HCT116 (cell line): ENCODE data around the gene TCAP. TPM values are rescaled to one million over a fixed set of nuclear protein-coding genes. Genes with fewer than 3 reads are reported as not detected.
A peak's percentile ranks its signal among the peaks of the same experiment; 100 is the strongest.

Experiments
- ATAC-seq: fragments of 200-7000 bp; cut with Tn5 transposase; 2 replicates; pipeline ENCODE4 v1.9.1; 2020; ENCODE audit warnings: mild to moderate bottlenecking, moderate library complexity
- BruUV-seq: library from RNA; stranded (reverse); fragments of 400-500 nt; replicated peaks from 2 replicates; lab custom pipeline; 2021; lab: Mats Ljungman, UMichigan
- CTCF ChIA-PET: fragments of 300-600 bp; sonication (Branson Sonifier 250); formaldehyde crosslinking; loops from one replicate; lab custom pipeline; 2021; ENCODE audit warnings: antibody characterized with exemption; lab: Charles Lee
- POLR2A ChIA-PET: fragments of 300-600, 350-600 bp; sonication (Branson Sonifier 250); formaldehyde crosslinking; loops from one replicate; lab custom pipeline; 2021; ENCODE audit warnings: antibody characterized with exemption; lab: Charles Lee
- RAD21 ChIA-PET, 2 experiments: fragments of 300-600 bp; sonication (Branson Sonifier 250); formaldehyde crosslinking; loops; one replicate each; lab custom pipeline; 2023; ENCODE audit warnings: low total read pairs in 2 of 2; ENCODE audit not compliant: uncharacterized antibody in 2 of 2, unreplicated experiment in 2 of 2, low non-redundant PET in 1 of 2; lab: Charles Lee
- DNase-seq: peaks from one replicate; pipeline ENCODE4 v3.0.0-alpha.2; 2010; ENCODE audit warnings: low read depth, low spot score
- H2AFZ ChIP-seq: fragments of 200-600 bp; shearing (Covaris generic), sonication (generic); 2 replicates; pipeline ENCODE4 v1.6.1; 2017; ENCODE audit warnings: low read depth, mixed run types, mixed read lengths, antibody characterized with exemption, low read length; ENCODE audit not compliant: poor library complexity, severe bottlenecking
- H3K27ac ChIP-seq: 2 replicates; pipeline ENCODE4 v1.5.1; 2012; ENCODE audit warnings: low read depth, low read length
- H3K27me3 ChIP-seq: fragments of 200-600 bp; sonication (generic); 2 replicates; pipeline ENCODE4 v1.6.1; 2016; ENCODE audit warnings: mixed run types, low read length, mixed read lengths; ENCODE audit not compliant: insufficient read depth
- H3K36me3 ChIP-seq, 2 experiments: fragments of 200-500 bp in 1 of 2; fragments of 200-600 bp in 1 of 2; sonication (Bioruptor generic) in 1 of 2; sonication (generic) in 1 of 2; 2 replicates each; pipeline versions ENCODE4 v1.5.1 to v1.6.1; 2014 to 2016; ENCODE audit warnings: low read length in 2 of 2, inconsistent platforms in 1 of 2, mixed read lengths in 1 of 2, mixed run types in 1 of 2; ENCODE audit not compliant: insufficient read depth in 2 of 2, control insufficient read depth in 1 of 2
- H3K4me1 ChIP-seq, 2 experiments: fragments of 200-600 bp in 1 of 2; sonication (generic) in 1 of 2; 2 replicates each; pipeline versions ENCODE4 v1.5.1 to v1.6.1; 2012 to 2017; ENCODE audit warnings: low read length in 2 of 2, inconsistent platforms in 1 of 2, mild to moderate bottlenecking in 1 of 2, mixed read lengths in 1 of 2, mixed run types in 1 of 2, moderate library complexity in 1 of 2; ENCODE audit not compliant: insufficient read depth in 2 of 2, control insufficient read depth in 1 of 2
- H3K4me2 ChIP-seq: fragments of 200-600 bp; sonication (generic); 2 replicates; pipeline ENCODE4 v1.6.1; 2017; ENCODE audit warnings: mixed run types, low read length, mixed read lengths
- H3K4me3 ChIP-seq, 2 experiments: fragments of 200-600 bp in 1 of 2; sonication (generic) in 1 of 2; replicated peaks in 1 of 2; 2 replicates each; pipeline ENCODE4 v1.5.1; 2011 to 2016; ENCODE audit warnings: low read length in 2 of 2, control low read depth in 1 of 2, low read depth in 1 of 2, mild to moderate bottlenecking in 1 of 2, mixed read lengths in 1 of 2, mixed run types in 1 of 2
- H3K79me2 ChIP-seq: fragments of 200-600 bp; sonication (generic); 2 replicates; pipeline ENCODE4 v1.6.1; 2017; ENCODE audit warnings: mild to moderate bottlenecking, mixed run types, low read length, moderate library complexity, mixed read lengths; ENCODE audit not compliant: insufficient read depth
- H3K9ac ChIP-seq: fragments of 200-600 bp; sonication (generic); 2 replicates; pipeline ENCODE4 v1.6.1; 2016; ENCODE audit warnings: low read length, mixed read lengths
- H3K9me2 ChIP-seq: fragments of 200-600 bp; sonication (generic), shearing (Covaris generic); 2 replicates; pipeline ENCODE4 v1.6.1; 2017; ENCODE audit warnings: mixed run types, mild to moderate bottlenecking, moderate library complexity; ENCODE audit not compliant: insufficient read depth
- H3K9me3 ChIP-seq, 2 experiments: fragments of 200-500 bp in 1 of 2; fragments of 200-600 bp in 1 of 2; sonication (Bioruptor generic) in 1 of 2; sonication (generic) in 1 of 2; 2 replicates each; pipeline ENCODE4 v1.6.1; 2014 to 2017; ENCODE audit warnings: low read length in 2 of 2, mixed read lengths in 2 of 2, inconsistent platforms in 1 of 2, low read depth in 1 of 2, mild to moderate bottlenecking in 1 of 2, mixed run types in 1 of 2, moderate library complexity in 1 of 2; ENCODE audit not compliant: control insufficient read depth in 1 of 2, insufficient read depth in 1 of 2
- H4K20me1 ChIP-seq: fragments of 200-600 bp; sonication (generic), shearing (Covaris generic); 2 replicates; pipeline ENCODE4 v1.6.1; 2017; ENCODE audit warnings: mixed run types, mild to moderate bottlenecking, moderate library complexity; ENCODE audit not compliant: insufficient read depth
- ATF3 ChIP-seq: IDR thresholded peaks from 2 replicates; pipeline ENCODE4 v1.6.1; 2012
- CTCF ChIP-seq, 3 experiments: fragments of 200-600 bp in 1 of 3; sonication (generic) in 1 of 3; IDR thresholded peaks in 2 of 3; conservative IDR thresholded peaks in 1 of 3; 2 replicates each; pipeline ENCODE4 v1.5.1; 2012 to 2017; ENCODE audit warnings: low read depth in 2 of 3, low read length in 2 of 3, antibody characterized with exemption in 1 of 3, borderline replicate concordance in 1 of 3, control low read depth in 1 of 3, mild to moderate bottlenecking in 1 of 3, mixed read lengths in 1 of 3, mixed run types in 1 of 3, moderate library complexity in 1 of 3; ENCODE audit not compliant: insufficient read depth in 1 of 3
- EGR1 ChIP-seq: IDR thresholded peaks from 2 replicates; pipeline ENCODE4 v1.6.1; 2012; ENCODE audit warnings: low read depth
- ELF1 ChIP-seq: IDR thresholded peaks from 2 replicates; pipeline ENCODE4 v1.6.1; 2012; ENCODE audit warnings: low read depth, borderline replicate concordance
- EZH2 ChIP-seq: fragments of 200-600 bp; sonication (generic); IDR thresholded peaks from 2 replicates; pipeline ENCODE4 v1.6.1; 2017; ENCODE audit warnings: antibody characterized with exemption, mixed run types
- EZH2phosphoT487 ChIP-seq: fragments of 200-600 bp; IDR thresholded peaks from 2 replicates; pipeline ENCODE4 v1.6.1; 2018; ENCODE audit warnings: antibody characterized with exemption, borderline replicate concordance
- FOSL1 ChIP-seq: IDR thresholded peaks from 2 replicates; pipeline ENCODE4 v1.6.1; 2012; ENCODE audit warnings: low read depth
- MAX ChIP-seq: IDR thresholded peaks from 2 replicates; pipeline ENCODE4 v1.6.1; 2012
- SIN3A ChIP-seq: IDR thresholded peaks from 2 replicates; pipeline ENCODE4 v1.6.1; 2012; ENCODE audit warnings: low read depth
- TCF7L2 ChIP-seq: IDR thresholded peaks from 2 replicates; pipeline ENCODE4 v1.7.0; 2011; ENCODE audit warnings: borderline replicate concordance, inconsistent platforms; ENCODE audit not compliant: insufficient read depth, insufficient read length; ENCODE audit errors: extremely low read depth
- ZBTB33 ChIP-seq: IDR thresholded peaks from 2 replicates; pipeline ENCODE4 v1.6.1; 2011; ENCODE audit warnings: mild to moderate bottlenecking, low read length, moderate library complexity; ENCODE audit not compliant: insufficient replicate concordance; ENCODE audit errors: extremely low read depth
- intact Hi-C: fragments of 100-400 bp; cut with micrococcal nuclease; formaldehyde crosslinking; loops from 2 replicates; pipeline ENCODE4 v1.10.0; 2022
- total RNA-seq: library from RNA; stranded (reverse); gene quantifications from one replicate; pipeline ENCODE4 v1.2.1, GENCODE V29; 2021; ENCODE audit not compliant: unreplicated experiment

Gene TCAP
- total RNA-seq, 1 experiment from 2014 or later = 1.5 TPM

- ChIA-PET RAD21 (no interaction called here), POLR2A (no interaction called here), CTCF (no interaction called here)
- no peaks in the 10 kb centered on the region for H3K36me3 ChIP-seq
- TF ChIP-seq ZBTB33 (no peak), ELF1 (no peak), EZH2phosphoT487 (no peak), EZH2 (no peak), ATF3 (no peak), MAX (no peak), TCF7L2 (no peak), FOSL1 (no peak), SIN3A (no peak), CTCF (IDR thresholded peaks at IDR 0.05 in 2 of 3, conservative IDR thresholded peaks at IDR 0.05 in 1 of 3; ENCODE audit: borderline replicate concordance in 1 of 3, insufficient read depth in 1 of 3, low read depth in 2 of 3, low read length in 2 of 3) (no peak), EGR1 (no peak)
- H3K4me2 ChIP-seq = peak overlapping the region; percentile 79
- no peak overlapping the region for H3K4me3 ChIP-seq
- no peaks in the 10 kb centered on the region for H3K27me3 ChIP-seq
- no peaks in the 10 kb centered on the region for H4K20me1 ChIP-seq
- H3K79me2 ChIP-seq = peaks cover 64% of the 10 kb centered on the region
- H3K27ac ChIP-seq = no peak overlapping the region
- H2AFZ ChIP-seq = no peak overlapping the region
- H3K4me1 ChIP-seq = peaks cover 40 to 65% of the 10 kb centered on the region in 2 experiments
- H3K9ac ChIP-seq = 0 out of 2 replicates have a peak overlapping the region, but pooled peaks have one; percentile 91
- intact Hi-C loops = no loop called here
- DNase-seq (no peak), ATAC-seq (no peak)
- no TSS peak for BruUV-seq
- no peaks in the 10 kb centered on the region for H3K9me3 ChIP-seq
- no peaks in the 10 kb centered on the region for H3K9me2 ChIP-seq
Measured at GRCh38 chr17:39701784-39702422, 36.8 kb downstream of the TCAP start.
